SH-SY5Y (cell line): ENCODE data around the gene PSEN2.

Experiments used
- GATA2 ChIP-seq: IDR thresholded peaks from 2 replicates; pipeline ENCODE4 v1.6.1; 2011; ENCODE audit warnings: mild to moderate bottlenecking, low read depth, low read length
- GATA3 ChIP-seq: IDR thresholded peaks from 2 replicates; pipeline ENCODE4 v1.6.1; 2011; ENCODE audit warnings: low read depth, mild to moderate bottlenecking, low read length, moderate library complexity

GRCh38 chr1:226915672-226915995, 45.2 kb downstream of the PSEN2 start:
- TF ChIP-seq GATA2: no peak
- no peak for TF ChIP-seq GATA3
